Measurements from ENCODE around the gene ST6GALNAC3.
"Not testable (repeated sequence)": the region's sequence is repeated elsewhere in the genome, so short reads cannot be mapped to it uniquely, and the experiment has no call there.

ST6GALNAC3 gene

GRCh38 chr1:76106719-76107235 lies 32.2 kb downstream of the ST6GALNAC3 start:
- no peak for DNase-seq (ENCODE audit: low spot score)

- DNase-seq (ENCODE audit: low spot score), result no peak
Observed at GRCh38 chr1:76109404-76109803, 34.9 kb downstream of the ST6GALNAC3 start.

GRCh38 chr1:76109901-76110560 lies 35.5 kb downstream of the ST6GALNAC3 start:
- no peak for DNase-seq (ENCODE audit: low spot score)

GRCh38 chr1:76110666-76111065 lies 36.1 kb downstream of the ST6GALNAC3 start:
- no peak for DNase-seq (ENCODE audit: low spot score)

- not testable (repeated sequence) for DNase-seq (ENCODE audit: low spot score)
Observed at GRCh38 chr1:76112321-76112720, 37.8 kb downstream of the ST6GALNAC3 start.

GRCh38 chr1:76113446-76113845 lies 38.9 kb downstream of the ST6GALNAC3 start:
- DNase-seq (ENCODE audit: low spot score), result peak; percentile 38

- no peak for DNase-seq (ENCODE audit: low spot score)
Observed at GRCh38 chr1:76115171-76115570, 40.6 kb downstream of the ST6GALNAC3 start.

- no peak for DNase-seq (ENCODE audit: low spot score)
Observed at GRCh38 chr1:76121850-76122249, 47.3 kb downstream of the ST6GALNAC3 start.

GRCh38 chr1:76122271-76122670 lies 47.7 kb downstream of the ST6GALNAC3 start:
- DNase-seq (ENCODE audit: low spot score), result no peak

- DNase-seq (ENCODE audit: low spot score), result not testable (repeated sequence)
Observed at GRCh38 chr1:76123411-76124064, 49.0 kb downstream of the ST6GALNAC3 start.

- DNase-seq (ENCODE audit: low spot score), result no peak
Observed at GRCh38 chr1:76124196-76124595, 49.6 kb downstream of the ST6GALNAC3 start.

GRCh38 chr1:76125473-76126219 lies 51.1 kb downstream of the ST6GALNAC3 start:
- DNase-seq (ENCODE audit: low spot score), result peak; percentile 76

GRCh38 chr1:76128096-76128495 lies 53.5 kb downstream of the ST6GALNAC3 start:
- DNase-seq (ENCODE audit: low spot score), result no peak

- no peak for DNase-seq (ENCODE audit: low spot score)
Observed at GRCh38 chr1:76129731-76130130, 55.2 kb downstream of the ST6GALNAC3 start.

- DNase-seq (ENCODE audit: low spot score), result no peak
Observed at GRCh38 chr1:76130992-76131391, 56.4 kb downstream of the ST6GALNAC3 start.

GRCh38 chr1:76133977-76134376 lies 59.4 kb downstream of the ST6GALNAC3 start:
- no peak for DNase-seq (ENCODE audit: low spot score)

- no peak for DNase-seq (ENCODE audit: low spot score)
Observed at GRCh38 chr1:76135835-76136234, 61.3 kb downstream of the ST6GALNAC3 start.

GRCh38 chr1:76136894-76137293 lies 62.3 kb downstream of the ST6GALNAC3 start:
- no peak for DNase-seq (ENCODE audit: low spot score)

- no peak for DNase-seq (ENCODE audit: low spot score)
Observed at GRCh38 chr1:76137746-76138145, 63.2 kb downstream of the ST6GALNAC3 start.

GRCh38 chr1:76138217-76138616 lies 63.7 kb downstream of the ST6GALNAC3 start:
- DNase-seq (ENCODE audit: low spot score), result no peak

GRCh38 chr1:76140227-76140626 lies 65.7 kb downstream of the ST6GALNAC3 start:
- no peak for DNase-seq (ENCODE audit: low spot score)

GRCh38 chr1:76141929-76142328 lies 67.4 kb downstream of the ST6GALNAC3 start:
- DNase-seq (ENCODE audit: low spot score), result no peak

All from COLO829 (cell line).